GM23338 (cell line): Measurements from ENCODE around the gene BMAL1. TPM values are rescaled to one million over a fixed set of nuclear protein-coding genes. Genes with fewer than 3 reads are reported as not detected.

Experiments used
- ATAC-seq: fragments of 200-7000 bp; cut with Tn5 transposase; 3 replicates; pipeline ENCODE4 v1.9.1; 2020
- DNase-seq: peaks from one replicate; pipeline ENCODE4 v3.0.0-alpha.2; 2015; ENCODE audit warnings: low spot score
- H2AFZ ChIP-seq: fragments of 200-600 bp; sonication (generic); 2 replicates; pipeline ENCODE4 v1.8.0; 2016; ENCODE audit warnings: antibody characterized with exemption, mild to moderate bottlenecking, moderate library complexity
- H3F3A ChIP-seq: fragments of 200-600 bp; sonication (generic); replicated peaks from 2 replicates; pipeline ENCODE4 v1.8.0; 2017; ENCODE audit warnings: antibody characterized with exemption, mixed run types, low read depth
- H3K27ac ChIP-seq: fragments of 200-600 bp; sonication (generic); 2 replicates; pipeline ENCODE4 v1.6.1; 2016; ENCODE audit warnings: low read depth
- H3K27me3 ChIP-seq: fragments of 200-600 bp; sonication (generic); 2 replicates; pipeline ENCODE4 v1.8.0; 2016; ENCODE audit warnings: mild to moderate bottlenecking, mixed run types, moderate library complexity; ENCODE audit not compliant: insufficient read depth
- H3K36me3 ChIP-seq: fragments of 200-600 bp; sonication (generic); 2 replicates; pipeline ENCODE4 v1.8.0; 2016; ENCODE audit warnings: mild to moderate bottlenecking; ENCODE audit not compliant: insufficient read depth
- H3K4me1 ChIP-seq: fragments of 200-600 bp; sonication (generic); 2 replicates; pipeline ENCODE4 v1.8.0; 2016; ENCODE audit warnings: mild to moderate bottlenecking, moderate library complexity; ENCODE audit not compliant: insufficient read depth
- H3K4me2 ChIP-seq: fragments of 200-600 bp; sonication (generic); 2 replicates; pipeline ENCODE4 v1.7.1; 2017; ENCODE audit warnings: mixed run types
- H3K4me3 ChIP-seq: fragments of 200-600 bp; sonication (generic); 2 replicates; pipeline ENCODE4 v1.6.1; 2016; ENCODE audit warnings: mixed run types
- H3K79me2 ChIP-seq: fragments of 200-600 bp; sonication (generic); replicated peaks from 2 replicates; pipeline ENCODE4 v1.8.0; 2017; ENCODE audit warnings: mild to moderate bottlenecking; ENCODE audit not compliant: insufficient read depth
- H3K9me2 ChIP-seq: fragments of 200-600 bp; sonication (generic); 2 replicates; pipeline ENCODE4 v1.8.0; 2017; ENCODE audit not compliant: insufficient read depth
- H4K20me1 ChIP-seq: fragments of 200-600 bp; sonication (generic); replicated peaks from 2 replicates; pipeline ENCODE4 v1.8.0; 2017; ENCODE audit warnings: mild to moderate bottlenecking; ENCODE audit not compliant: insufficient read depth
- H3K27ac Mint-ChIP-seq: 2 replicates; pipeline ENCODE4 v1.8.0; 2020; ENCODE audit warnings: inconsistent platforms, mild to moderate bottlenecking, moderate library complexity, mixed read lengths
- H3K27me3 Mint-ChIP-seq: 3 replicates; pipeline ENCODE4 v1.8.0; 2022; ENCODE audit warnings: low read depth, mild to moderate bottlenecking, moderate library complexity, mixed read lengths, inconsistent platforms; ENCODE audit not compliant: insufficient read depth, poor library complexity
- H3K36me3 Mint-ChIP-seq: 3 replicates; pipeline ENCODE4 v1.8.0; 2021; ENCODE audit warnings: low read depth, mild to moderate bottlenecking, inconsistent platforms, moderate library complexity, mixed read lengths
- H3K4me1 Mint-ChIP-seq: 3 replicates; pipeline ENCODE4 v1.8.0; 2020; ENCODE audit warnings: mild to moderate bottlenecking, inconsistent platforms, mixed read lengths
- H3K4me3 Mint-ChIP-seq: 3 replicates; pipeline ENCODE4 v1.8.0; 2021; ENCODE audit warnings: moderate library complexity, mild to moderate bottlenecking, inconsistent platforms, mixed read lengths
- H3K9me3 Mint-ChIP-seq: 3 replicates; pipeline ENCODE4 v1.8.0; 2020; ENCODE audit warnings: moderate library complexity, mild to moderate bottlenecking, inconsistent platforms, mixed read lengths
- EZH2 ChIP-seq: fragments of 200-600 bp; sonication (generic); IDR thresholded peaks from one replicate; pipeline ENCODE4 v1.8.0; 2017; ENCODE audit warnings: antibody characterized with exemption, mild to moderate bottlenecking, low read depth; ENCODE audit not compliant: unreplicated experiment
- NANOG ChIP-seq: IDR thresholded peaks from 2 replicates; pipeline ENCODE4 v1.6.1; 2016; ENCODE audit warnings: antibody characterized with exemption, borderline replicate concordance
- POLR2AphosphoS5 ChIP-seq: IDR thresholded peaks from 2 replicates; pipeline ENCODE4 v1.6.1; 2016; ENCODE audit warnings: antibody characterized with exemption, low read depth
- ZNF114 ChIP-seq: fragments of 250-450 bp; sonication (Bioruptor Pico); IDR thresholded peaks from 2 replicates; pipeline ENCODE4 v1.5.0; 2020; ENCODE audit warnings: mild to moderate bottlenecking, moderate library complexity
- ZNF331 ChIP-seq: fragments of 250-450 bp; sonication (Bioruptor Pico); IDR thresholded peaks from 2 replicates; pipeline ENCODE4 v1.5.0; 2020; ENCODE audit warnings: low read depth, mild to moderate bottlenecking, moderate library complexity
- polyA plus RNA-seq: library from polyadenylated mRNA; unstranded; fragments of >200 nt; fragmentation: Nextera tagmentation; extraction: Ambion mirVana; gene quantifications from 2 replicates; pipeline ENCODE4 v1.2.1, GENCODE V29; 2016
- total RNA-seq: library from RNA; depleted of rRNA; stranded (reverse); fragments of >200 nt; shearing (Covaris generic); gene quantifications from 2 replicates; pipeline ENCODE4 v1.2.3, GENCODE V29; 2014
- TF ChIP-seq, protein P1 (sequence below): IDR thresholded peaks from one replicate; pipeline ENCODE4 v1.6.1; 2018; ENCODE audit warnings: antibody characterized with exemption; ENCODE audit not compliant: unreplicated experiment
- TF ChIP-seq, protein P2 (sequence below): fragments of 250-450 bp; sonication (Bioruptor Pico); IDR thresholded peaks from 2 replicates; pipeline ENCODE4 v1.5.0; 2020; ENCODE audit warnings: mild to moderate bottlenecking, moderate library complexity

The BMAL1 gene
- total and polyA plus RNA-seq, 2 experiments from 2014 or later, result 5.1 to 7.2 TPM

DNA sequence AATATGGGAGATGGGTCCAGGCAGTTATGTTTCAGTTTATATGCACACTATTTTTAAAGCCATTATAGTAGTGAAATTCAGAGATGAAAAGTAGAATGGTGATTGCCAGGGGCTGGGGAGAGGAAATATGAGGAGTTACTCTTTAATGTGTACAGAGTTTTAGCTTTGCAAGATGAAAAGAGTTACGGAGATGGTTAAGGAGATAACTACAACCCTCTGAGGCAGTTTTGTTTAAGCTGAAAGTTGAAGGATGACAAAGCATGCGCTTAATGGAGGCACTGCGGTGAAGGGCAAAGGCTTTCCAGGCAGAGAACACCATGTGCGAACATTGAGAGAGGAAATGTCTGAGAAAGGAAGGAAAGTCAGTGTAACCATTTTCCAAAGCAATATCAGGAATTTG lies 18.2 kb upstream of the BMAL1 start:
- no peak overlapping the region for H3K4me3 Mint-ChIP-seq
- Histone ChIP-seq H4K20me1 (no peaks in the 10 kb centered on the region), H3K27me3 (no peaks in the 10 kb centered on the region), H3K36me3 (no peaks in the 10 kb centered on the region), H3K4me1 (peaks cover 33% of the 10 kb centered on the region), H3K79me2 (no peaks in the 10 kb centered on the region), H3K4me2 (no peak overlapping the region), H3K4me3 (no peak overlapping the region), H2AFZ (no peak overlapping the region), H3K9me2 (0 out of 2 replicates have a peak, but pooled peaks cover 1% of the 10 kb centered on the region), H3K27ac (no peak overlapping the region), H3F3A (no peaks in the 10 kb centered on the region)
- peaks cover 31% of the 10 kb centered on the region for H3K4me1 Mint-ChIP-seq
- TF ChIP-seq, protein P1, sequence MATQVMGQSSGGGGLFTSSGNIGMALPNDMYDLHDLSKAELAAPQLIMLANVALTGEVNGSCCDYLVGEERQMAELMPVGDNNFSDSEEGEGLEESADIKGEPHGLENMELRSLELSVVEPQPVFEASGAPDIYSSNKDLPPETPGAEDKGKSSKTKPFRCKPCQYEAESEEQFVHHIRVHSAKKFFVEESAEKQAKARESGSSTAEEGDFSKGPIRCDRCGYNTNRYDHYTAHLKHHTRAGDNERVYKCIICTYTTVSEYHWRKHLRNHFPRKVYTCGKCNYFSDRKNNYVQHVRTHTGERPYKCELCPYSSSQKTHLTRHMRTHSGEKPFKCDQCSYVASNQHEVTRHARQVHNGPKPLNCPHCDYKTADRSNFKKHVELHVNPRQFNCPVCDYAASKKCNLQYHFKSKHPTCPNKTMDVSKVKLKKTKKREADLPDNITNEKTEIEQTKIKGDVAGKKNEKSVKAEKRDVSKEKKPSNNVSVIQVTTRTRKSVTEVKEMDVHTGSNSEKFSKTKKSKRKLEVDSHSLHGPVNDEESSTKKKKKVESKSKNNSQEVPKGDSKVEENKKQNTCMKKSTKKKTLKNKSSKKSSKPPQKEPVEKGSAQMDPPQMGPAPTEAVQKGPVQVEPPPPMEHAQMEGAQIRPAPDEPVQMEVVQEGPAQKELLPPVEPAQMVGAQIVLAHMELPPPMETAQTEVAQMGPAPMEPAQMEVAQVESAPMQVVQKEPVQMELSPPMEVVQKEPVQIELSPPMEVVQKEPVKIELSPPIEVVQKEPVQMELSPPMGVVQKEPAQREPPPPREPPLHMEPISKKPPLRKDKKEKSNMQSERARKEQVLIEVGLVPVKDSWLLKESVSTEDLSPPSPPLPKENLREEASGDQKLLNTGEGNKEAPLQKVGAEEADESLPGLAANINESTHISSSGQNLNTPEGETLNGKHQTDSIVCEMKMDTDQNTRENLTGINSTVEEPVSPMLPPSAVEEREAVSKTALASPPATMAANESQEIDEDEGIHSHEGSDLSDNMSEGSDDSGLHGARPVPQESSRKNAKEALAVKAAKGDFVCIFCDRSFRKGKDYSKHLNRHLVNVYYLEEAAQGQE, result no peak
- TF ChIP-seq ZNF114 (CRISPR knock-in tag), result no peak
- H3K27ac Mint-ChIP-seq, result no peak overlapping the region; the same call in 1 of the 2 replicates
- no peak for ATAC-seq
- no peak for DNase-seq
- H3K9me3 Mint-ChIP-seq, result no peaks in the 10 kb centered on the region
- no peaks in the 10 kb centered on the region for H3K36me3 Mint-ChIP-seq
- H3K27me3 Mint-ChIP-seq, result peaks cover 7% of the 10 kb centered on the region

DNA sequence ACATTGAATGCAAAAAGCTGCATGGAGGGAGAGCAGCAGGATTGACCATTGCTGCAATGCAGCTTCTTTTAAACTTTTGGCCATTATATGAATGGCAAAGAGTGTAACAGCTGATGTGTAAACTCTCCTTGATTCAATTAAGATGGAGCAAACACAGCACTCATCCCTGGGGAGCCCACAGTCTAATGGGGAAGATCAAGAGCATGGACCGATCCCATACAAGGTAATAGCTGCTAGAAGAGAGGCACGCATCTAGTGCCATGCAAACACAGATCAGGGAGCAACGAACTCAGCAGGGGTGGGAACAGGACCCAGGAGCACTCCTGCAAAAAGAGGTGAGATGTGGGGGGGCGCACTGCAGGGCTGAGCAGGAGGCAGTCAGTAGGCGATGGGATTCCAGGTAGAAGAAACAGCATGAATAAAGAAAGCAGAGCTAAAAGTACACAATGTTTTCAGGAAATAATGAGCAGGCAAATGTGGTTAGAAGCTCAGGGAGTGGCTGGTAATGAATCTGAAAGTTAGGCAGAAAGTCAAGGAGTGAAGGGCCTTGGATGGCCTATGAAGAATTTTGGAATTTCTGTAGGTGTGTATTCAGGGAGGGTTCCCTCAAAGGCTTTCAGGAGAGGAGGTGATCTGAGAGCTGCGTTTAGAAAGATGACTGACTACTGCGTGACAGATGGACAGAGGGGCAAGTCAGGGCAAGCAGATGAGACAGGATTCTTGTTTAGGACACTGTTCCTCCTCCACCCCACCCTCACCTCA lies 17.2 kb upstream of the BMAL1 start:
- ATAC-seq (peak; percentile 84), DNase-seq (peak; percentile 28)
- TF ChIP-seq, protein P2, sequence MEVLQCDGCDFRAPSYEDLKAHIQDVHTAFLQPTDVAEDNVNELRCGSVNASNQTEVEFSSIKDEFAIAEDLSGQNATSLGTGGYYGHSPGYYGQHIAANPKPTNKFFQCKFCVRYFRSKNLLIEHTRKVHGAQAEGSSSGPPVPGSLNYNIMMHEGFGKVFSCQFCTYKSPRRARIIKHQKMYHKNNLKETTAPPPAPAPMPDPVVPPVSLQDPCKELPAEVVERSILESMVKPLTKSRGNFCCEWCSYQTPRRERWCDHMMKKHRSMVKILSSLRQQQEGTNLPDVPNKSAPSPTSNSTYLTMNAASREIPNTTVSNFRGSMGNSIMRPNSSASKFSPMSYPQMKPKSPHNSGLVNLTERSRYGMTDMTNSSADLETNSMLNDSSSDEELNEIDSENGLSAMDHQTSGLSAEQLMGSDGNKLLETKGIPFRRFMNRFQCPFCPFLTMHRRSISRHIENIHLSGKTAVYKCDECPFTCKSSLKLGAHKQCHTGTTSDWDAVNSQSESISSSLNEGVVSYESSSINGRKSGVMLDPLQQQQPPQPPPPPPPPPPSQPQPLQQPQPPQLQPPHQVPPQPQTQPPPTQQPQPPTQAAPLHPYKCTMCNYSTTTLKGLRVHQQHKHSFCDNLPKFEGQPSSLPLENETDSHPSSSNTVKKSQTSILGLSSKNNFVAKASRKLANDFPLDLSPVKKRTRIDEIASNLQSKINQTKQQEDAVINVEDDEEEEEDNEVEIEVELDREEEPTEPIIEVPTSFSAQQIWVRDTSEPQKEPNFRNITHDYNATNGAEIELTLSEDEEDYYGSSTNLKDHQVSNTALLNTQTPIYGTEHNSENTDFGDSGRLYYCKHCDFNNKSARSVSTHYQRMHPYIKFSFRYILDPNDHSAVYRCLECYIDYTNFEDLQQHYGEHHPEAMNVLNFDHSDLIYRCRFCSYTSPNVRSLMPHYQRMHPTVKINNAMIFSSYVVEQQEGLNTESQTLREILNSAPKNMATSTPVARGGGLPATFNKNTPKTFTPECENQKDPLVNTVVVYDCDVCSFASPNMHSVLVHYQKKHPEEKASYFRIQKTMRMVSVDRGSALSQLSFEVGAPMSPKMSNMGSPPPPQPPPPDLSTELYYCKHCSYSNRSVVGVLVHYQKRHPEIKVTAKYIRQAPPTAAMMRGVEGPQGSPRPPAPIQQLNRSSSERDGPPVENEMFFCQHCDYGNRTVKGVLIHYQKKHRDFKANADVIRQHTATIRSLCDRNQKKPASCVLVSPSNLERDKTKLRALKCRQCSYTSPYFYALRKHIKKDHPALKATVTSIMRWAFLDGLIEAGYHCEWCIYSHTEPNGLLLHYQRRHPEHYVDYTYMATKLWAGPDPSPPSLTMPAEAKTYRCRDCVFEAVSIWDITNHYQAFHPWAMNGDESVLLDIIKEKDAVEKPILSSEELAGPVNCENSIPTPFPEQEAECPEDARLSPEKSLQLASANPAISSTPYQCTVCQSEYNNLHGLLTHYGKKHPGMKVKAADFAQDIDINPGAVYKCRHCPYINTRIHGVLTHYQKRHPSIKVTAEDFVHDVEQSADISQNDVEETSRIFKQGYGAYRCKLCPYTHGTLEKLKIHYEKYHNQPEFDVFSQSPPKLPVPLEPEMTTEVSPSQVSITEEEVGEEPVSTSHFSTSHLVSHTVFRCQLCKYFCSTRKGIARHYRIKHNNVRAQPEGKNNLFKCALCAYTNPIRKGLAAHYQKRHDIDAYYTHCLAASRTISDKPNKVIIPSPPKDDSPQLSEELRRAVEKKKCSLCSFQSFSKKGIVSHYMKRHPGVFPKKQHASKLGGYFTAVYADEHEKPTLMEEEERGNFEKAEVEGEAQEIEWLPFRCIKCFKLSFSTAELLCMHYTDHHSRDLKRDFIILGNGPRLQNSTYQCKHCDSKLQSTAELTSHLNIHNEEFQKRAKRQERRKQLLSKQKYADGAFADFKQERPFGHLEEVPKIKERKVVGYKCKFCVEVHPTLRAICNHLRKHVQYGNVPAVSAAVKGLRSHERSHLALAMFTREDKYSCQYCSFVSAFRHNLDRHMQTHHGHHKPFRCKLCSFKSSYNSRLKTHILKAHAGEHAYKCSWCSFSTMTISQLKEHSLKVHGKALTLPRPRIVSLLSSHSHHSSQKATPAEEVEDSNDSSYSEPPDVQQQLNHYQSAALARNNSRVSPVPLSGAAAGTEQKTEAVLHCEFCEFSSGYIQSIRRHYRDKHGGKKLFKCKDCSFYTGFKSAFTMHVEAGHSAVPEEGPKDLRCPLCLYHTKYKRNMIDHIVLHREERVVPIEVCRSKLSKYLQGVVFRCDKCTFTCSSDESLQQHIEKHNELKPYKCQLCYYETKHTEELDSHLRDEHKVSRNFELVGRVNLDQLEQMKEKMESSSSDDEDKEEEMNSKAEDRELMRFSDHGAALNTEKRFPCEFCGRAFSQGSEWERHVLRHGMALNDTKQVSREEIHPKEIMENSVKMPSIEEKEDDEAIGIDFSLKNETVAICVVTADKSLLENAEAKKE, result no peak
- TF ChIP-seq EZH2, result no peak
- no peak for TF ChIP-seq ZNF331
- TF ChIP-seq, protein P1, result no peak
- no peak for TF ChIP-seq NANOG
- no peak for TF ChIP-seq POLR2AphosphoS5

More for the DNA sequence above, 17.2 kb upstream of the BMAL1 start:
- Histone ChIP-seq H2AFZ (peak overlapping the region; percentile 85; the same call in 1 of the 2 replicates), H3K9me2 (no peaks in the 10 kb centered on the region), H3K79me2 (no peaks in the 10 kb centered on the region), H3K36me3 (no peaks in the 10 kb centered on the region), H3K4me2 (peak overlapping the region; percentile 43; the same call in 1 of the 2 replicates), H3K27ac (no peak overlapping the region), H3K4me1 (peaks cover 33% of the 10 kb centered on the region), H3F3A (no peaks in the 10 kb centered on the region), H3K27me3 (no peaks in the 10 kb centered on the region), H4K20me1 (no peaks in the 10 kb centered on the region), H3K4me3 (no peak overlapping the region)
- Mint-ChIP-seq H3K4me1 (peaks cover 33% of the 10 kb centered on the region), H3K27ac (peak overlapping the region; percentile 9; the same call in 1 of the 2 replicates), H3K4me3 (peak overlapping the region; percentile 1; the same call in 1 of the 3 replicates), H3K9me3 (no peaks in the 10 kb centered on the region), H3K27me3 (peaks cover 7% of the 10 kb centered on the region), H3K36me3 (no peaks in the 10 kb centered on the region)
